ENCODE data around the gene BHLHE41. TPM values are rescaled to one million over a fixed set of nuclear protein-coding genes. Genes with fewer than 3 reads are reported as not detected.

BHLHE41 gene
- total RNA-seq (2014; rRNA removed) (77.6 and 81.0 TPM in 2 replicates), Bru-seq, nascent RNA (percentile 99 among the genes with signal in this experiment), BruChase-seq, experiment 1, labeled RNA remaining after a 6-hour chase (percentile 98 among the genes with signal in this experiment), BruChase-seq, experiment 2, labeled RNA remaining after a 2-hour chase (percentile 99 among the genes with signal in this experiment)
- long read RNA-seq, transcript BHLHE41-203 (3 exons, 438 nt): minor isoform, 6 of 138 reads
- long read RNA-seq, transcript BHLHE41-201 (5 exons, 3,837 nt): major isoform, 29 of 138 reads
- long read RNA-seq, partial matches to known transcripts: 1 of 138 reads
- long read RNA-seq, other reads (novel, unspliced or antisense): 102 of 138 reads

DNA sequence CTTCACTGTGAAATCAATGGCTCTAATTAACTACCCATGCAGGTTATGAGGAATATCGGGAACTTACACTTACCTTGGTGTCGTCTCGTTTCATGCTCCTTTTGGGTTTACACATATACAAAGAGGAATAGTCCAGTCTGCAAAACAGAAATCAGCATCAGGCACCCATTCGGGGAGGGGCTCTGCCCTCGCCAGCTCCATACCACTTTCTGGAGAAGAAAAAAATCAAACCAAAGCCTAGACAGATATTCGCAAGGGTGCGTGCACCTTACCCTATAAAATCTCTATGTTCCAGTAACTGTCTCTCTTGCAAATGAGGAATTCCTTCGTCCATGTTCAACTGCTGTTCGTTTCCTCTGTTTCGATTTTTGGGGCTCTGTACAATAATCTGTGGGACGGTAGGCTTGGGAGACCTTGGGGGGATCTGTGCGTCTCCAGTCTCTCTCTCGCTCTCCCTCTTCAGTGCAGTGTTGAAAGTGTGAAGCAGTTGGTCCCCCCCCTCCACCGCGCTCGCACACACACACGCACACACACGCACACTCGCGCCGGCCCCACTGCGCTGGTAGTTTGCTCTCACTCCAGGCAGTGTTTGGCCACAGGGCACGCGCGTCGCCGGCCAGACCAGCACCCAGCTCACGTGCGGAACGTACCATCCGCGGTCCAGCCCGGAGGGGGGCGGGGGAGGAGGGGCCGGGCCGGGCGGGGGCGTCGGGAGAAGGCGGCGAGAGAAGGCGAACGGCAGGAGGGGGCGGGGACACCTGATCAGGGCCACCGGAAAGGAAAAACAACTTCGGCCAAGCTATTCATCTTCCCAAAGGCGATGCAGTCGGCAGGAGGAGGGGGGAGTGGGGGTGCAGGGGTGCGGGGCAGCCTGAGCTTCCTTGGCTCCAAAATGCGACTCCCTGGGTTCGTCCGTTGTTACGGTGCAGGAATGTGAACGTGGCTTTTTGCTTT is at the start of gene BHLHE41:
BHLHE41 (minus strand) TSS at position 592 of the 954 bp plus-strand sequence; CDS start at position 334, 258 bp downstream.
- peak within 1 kb of the TSS; percentile 92 for H3K4me2 ChIP-seq (ENCODE audit: low read length)
- H2AFZ ChIP-seq (ENCODE audit: low read length): peak within 1 kb of the TSS; percentile 81
- no peaks in the 10 kb centered on the region for H4K20me1 ChIP-seq (ENCODE audit: low read length)
- CTCF ChIA-PET: interaction anchor here (0.6 to 1.0 kb wide), 9 partner anchors 29 to 577 kb away, joined by 3 to 10 read pairs (median 5); no protein-coding TSS in a partner anchor
- ATAC-seq: peak; percentile 16
- H3K9me3 ChIP-seq (ENCODE audit: low read length): no peaks in the 10 kb centered on the region
- DNase-seq: peak; percentile 93
- peaks cover 9% of the 10 kb centered on the region for H3F3A ChIP-seq (ENCODE audit: low read length, unreplicated experiment)
- peak within 1 kb of the TSS; percentile 89 for H3K27ac ChIP-seq (ENCODE audit: low read length)
- peak; percentile 100 for TF ChIP-seq EZH2phosphoT487 (IDR thresholded peaks at IDR 0.05; ENCODE audit: borderline replicate concordance, low read length)
- TF ChIP-seq CTCF (conservative IDR thresholded peaks at IDR 0.05; ENCODE audit: low read depth, low read length): no peak
- no peak for TF ChIP-seq EZH2 (IDR thresholded peaks at IDR 0.05; ENCODE audit: low read length, unreplicated experiment)
- H3K27me3 ChIP-seq (ENCODE audit: low read length): no peaks in the 10 kb centered on the region
- intact Hi-C loops (cut with micrococcal nuclease): loop anchor here (1.0 to 5.0 kb wide), 4 partner anchors 175 to 490 kb away; no protein-coding TSS in a partner anchor
- peaks cover 29% of the 10 kb centered on the region for H3K36me3 ChIP-seq (ENCODE audit: low read depth, low read length)
- peak within 1 kb of the TSS; percentile 77 for H3K4me3 ChIP-seq (ENCODE audit: low read length)
- peaks cover 67% of the 10 kb centered on the region for H3K79me2 ChIP-seq (ENCODE audit: low read length)
- POLR2A ChIA-PET (ENCODE audit: unreplicated experiment): interaction anchor here (0.6 to 2.4 kb wide), 8 partner anchors 29 to 316 kb away, joined by 3 to 17 read pairs (median 7); no protein-coding TSS in a partner anchor
- H3K9ac ChIP-seq (ENCODE audit: low read length): peak within 1 kb of the TSS; percentile 90
- TSS peak; percentile 81 for BruUV-seq (replicated peaks)
- H3K9me2 ChIP-seq (replicated peaks; ENCODE audit: low read length): no peaks in the 10 kb centered on the region
- H3K4me1 ChIP-seq (ENCODE audit: insufficient read depth, low read length): peaks cover 42% of the 10 kb centered on the region

DNA sequence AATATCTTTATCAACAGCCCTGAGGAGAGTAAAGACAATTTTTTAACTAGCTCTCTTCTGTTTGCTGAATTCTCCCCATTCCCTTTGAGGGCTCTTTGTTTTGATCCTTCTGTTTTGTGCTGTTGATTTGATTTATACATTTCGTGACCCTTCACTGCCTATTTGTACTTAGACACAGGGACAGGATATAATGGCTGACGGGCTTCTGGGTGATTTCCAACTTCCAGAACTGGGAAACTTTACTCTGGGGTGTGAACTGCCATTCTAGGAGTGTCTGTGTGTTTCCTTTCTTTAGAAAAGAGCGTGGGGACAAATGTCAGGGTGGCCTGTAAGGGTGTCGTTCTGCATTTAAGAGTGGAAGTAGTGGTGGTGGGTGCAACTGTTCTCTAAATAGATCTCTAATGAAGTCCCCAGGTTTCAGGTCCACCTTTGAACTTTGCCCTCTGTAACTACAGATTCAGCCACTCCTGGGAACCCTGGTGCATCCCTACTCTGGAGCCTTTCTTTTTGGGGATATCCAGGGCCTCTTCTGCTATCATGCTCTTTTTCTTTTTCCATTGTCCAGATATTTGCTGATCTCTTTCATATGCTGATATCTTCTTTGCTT is 48.2 kb upstream of the BHLHE41 start:
- Histone ChIP-seq H3K27me3 (ENCODE audit: low read length) (no peaks in the 10 kb centered on the region), H3K9me2 (replicated peaks; ENCODE audit: low read length) (no peaks in the 10 kb centered on the region), H3K79me2 (ENCODE audit: low read length) (no peaks in the 10 kb centered on the region), H3K9ac (ENCODE audit: low read length) (no peak overlapping the region), H3K4me1 (ENCODE audit: insufficient read depth, low read length) (peaks cover 8% of the 10 kb centered on the region; the same call in 1 of the 2 replicates), H2AFZ (ENCODE audit: low read length) (no peak overlapping the region), H3K4me3 (ENCODE audit: low read length) (no peak overlapping the region), H4K20me1 (ENCODE audit: low read length) (no peaks in the 10 kb centered on the region), H3K36me3 (ENCODE audit: low read depth, low read length) (no peaks in the 10 kb centered on the region), H3K27ac (ENCODE audit: low read length) (no peak overlapping the region), H3K9me3 (ENCODE audit: low read length) (no peaks in the 10 kb centered on the region), H3F3A (ENCODE audit: low read length, unreplicated experiment) (no peaks in the 10 kb centered on the region), H3K4me2 (ENCODE audit: low read length) (no peak overlapping the region)
- DNase-seq (no peak), ATAC-seq (no peak)
- ChIA-PET POLR2A (ENCODE audit: unreplicated experiment) (no interaction called here), CTCF (no interaction called here)
- TF ChIP-seq EZH2 (IDR thresholded peaks at IDR 0.05; ENCODE audit: low read length, unreplicated experiment): no peak
- TF ChIP-seq CTCF (conservative IDR thresholded peaks at IDR 0.05; ENCODE audit: low read depth, low read length): no peak
- TF ChIP-seq EZH2phosphoT487 (IDR thresholded peaks at IDR 0.05; ENCODE audit: borderline replicate concordance, low read length): no peak
- intact Hi-C loops (cut with micrococcal nuclease): no loop called here
- BruUV-seq (replicated peaks): no TSS peak

Data from PC-3 (cell line).